Cerebellar nuclear complex (tissue), 1 donor: ENCODE data around the gene ZSCAN32.

Experiments used
- DNase-seq, 2 experiments: peaks; one replicate each; lab custom pipeline; 2025; lab: John Stamatoyannopoulos, UW

Gene ZSCAN32

DNA sequence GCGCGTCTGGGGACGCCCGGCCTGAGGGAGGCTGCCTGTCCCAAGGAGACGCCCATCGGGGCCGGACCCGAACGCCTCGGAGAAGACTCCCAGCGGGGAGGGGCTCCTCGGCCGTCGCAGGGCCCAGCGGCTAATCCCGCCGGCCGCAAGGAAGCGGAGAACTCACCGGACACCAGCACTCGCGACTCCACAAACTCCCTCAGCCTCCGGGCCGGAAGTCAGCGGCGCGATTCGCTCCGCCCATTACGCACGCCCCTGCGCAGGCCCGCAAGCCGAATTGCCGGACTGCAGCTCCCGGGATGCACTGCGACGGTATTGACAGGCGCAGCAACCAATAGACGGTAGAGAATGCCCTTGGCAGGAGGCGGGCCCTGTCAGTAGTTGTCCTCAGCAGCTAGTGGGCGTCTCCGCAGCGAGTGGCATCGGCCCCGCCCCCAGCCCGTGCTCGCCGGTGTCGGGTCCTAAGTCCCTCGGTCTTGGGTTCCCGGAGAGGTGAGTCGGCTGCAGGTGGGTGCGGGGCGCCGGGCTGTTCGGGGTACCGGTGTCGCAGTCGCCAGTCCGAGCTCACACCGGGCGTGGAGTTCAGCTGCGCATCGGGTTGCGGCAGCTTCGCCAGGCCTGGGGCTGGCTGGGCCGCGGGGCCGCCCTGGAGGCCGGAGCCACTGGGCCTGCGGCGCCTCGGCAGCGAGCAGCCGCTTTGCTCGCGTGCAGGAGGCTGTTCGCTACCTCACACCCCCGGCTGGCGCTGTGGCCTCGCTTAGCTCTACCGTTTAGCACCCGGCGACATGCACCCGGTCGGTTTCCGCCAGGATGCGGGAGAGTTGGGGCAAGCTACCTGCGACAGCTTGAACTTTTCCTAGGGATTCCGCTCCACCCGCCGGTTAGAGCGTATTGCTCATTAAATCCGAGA lies at the start of gene ZSCAN32, which contains the start of gene ZNF174:
ZSCAN32 (minus strand) TSS at position 226 of the 910 bp plus-strand sequence. CDS start 3,447 bp downstream, outside the sequence.
ZNF174 (plus strand) TSS at position 437 of the 910 bp plus-strand sequence. CDS start 790 bp downstream, outside the sequence.
- peak; percentile 93 to 98 for DNase-seq

DNA sequence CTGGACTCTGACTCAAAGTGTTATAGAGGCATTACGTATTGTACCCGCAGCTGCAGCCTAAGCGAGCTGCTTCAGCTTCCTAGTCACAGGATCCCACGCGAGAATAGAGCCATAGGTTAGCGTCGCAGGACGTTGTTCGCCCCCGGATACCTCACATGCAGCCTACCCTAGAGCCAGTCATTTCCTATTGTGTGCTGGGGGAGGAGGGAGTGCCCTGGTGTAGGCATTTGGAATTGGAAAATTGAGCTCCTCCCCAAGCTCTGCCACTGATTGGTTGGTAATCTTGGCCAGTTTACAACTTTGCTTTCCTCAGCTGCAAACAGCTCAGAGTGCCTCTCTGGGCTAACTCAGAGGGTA lies 43.2 kb upstream of the ZSCAN32 start:
- DNase-seq: no peak

DNA sequence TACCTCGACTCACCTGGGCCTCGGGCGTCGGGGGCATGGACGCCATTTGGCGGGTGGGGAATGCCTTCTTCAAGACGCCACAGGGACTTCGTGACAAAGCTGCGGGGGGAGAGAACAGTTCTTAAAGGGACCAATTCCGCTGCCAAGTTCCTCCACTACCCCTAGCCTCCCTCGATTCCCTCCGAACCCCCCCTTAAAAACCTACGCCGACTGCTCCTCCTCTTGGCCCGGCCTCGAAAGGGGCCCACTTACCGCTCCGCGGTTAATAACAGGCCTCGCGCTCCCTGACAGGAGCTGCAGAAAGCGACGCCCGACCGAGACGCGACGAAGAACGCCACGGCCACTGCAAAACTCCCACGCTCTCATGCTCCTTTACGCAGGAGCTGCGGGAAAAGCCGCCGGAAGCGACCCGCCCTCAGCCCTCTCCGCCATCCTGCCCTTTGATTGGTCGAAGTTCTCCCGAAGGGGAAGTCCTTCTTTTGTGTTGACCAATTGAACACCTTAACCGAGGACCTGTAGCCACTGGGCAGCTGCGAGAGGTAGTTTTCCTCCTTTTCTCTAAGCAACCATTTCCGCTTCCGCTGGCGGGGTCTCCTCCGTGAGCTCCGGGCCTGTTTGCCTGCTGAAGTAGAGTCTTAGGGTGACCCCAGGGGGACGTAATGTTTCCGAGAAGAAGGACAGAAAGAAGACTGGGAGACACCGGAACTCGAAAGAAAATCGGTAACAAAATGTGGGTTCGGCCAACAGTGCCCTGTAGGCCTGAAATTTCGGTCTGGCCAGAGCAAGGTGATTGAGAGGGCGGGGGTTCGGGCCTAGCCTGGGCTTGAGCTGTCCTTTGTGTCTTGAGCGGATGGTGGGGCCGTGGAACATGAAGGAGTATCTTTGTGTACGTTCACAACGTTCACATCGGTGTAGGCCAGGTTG lies 42.6 kb upstream of the ZSCAN32 start, which contains the start of the genes NAA60 and ZNF597:
NAA60 (plus strand) TSS at position 573 of the 924 bp plus-strand sequence. CDS start 32,548 bp downstream, outside the sequence.
ZNF597 (minus strand) TSS at position 397 of the 924 bp plus-strand sequence; CDS start at position 46, 351 bp downstream.
- DNase-seq: peak; percentile 41 to 71

DNA sequence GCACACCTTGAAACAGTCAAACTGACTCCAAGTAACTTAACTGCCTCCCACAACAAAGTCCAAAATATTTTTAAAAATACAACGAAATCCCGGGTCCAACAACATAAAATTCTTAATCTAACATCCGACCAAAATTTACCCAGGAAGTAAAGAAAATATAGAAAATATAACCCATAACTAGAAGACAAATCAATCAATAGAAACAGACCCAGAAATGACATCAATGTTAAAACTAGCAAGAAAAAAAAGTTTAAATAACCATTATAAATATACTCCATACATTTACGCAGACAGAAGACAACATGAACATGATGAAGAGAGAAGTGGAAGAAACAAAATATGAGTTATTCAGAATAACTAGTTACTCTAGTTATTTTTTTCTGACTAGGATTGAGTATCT lies 38.8 kb upstream of the ZSCAN32 start:
- DNase-seq: no peak

DNA sequence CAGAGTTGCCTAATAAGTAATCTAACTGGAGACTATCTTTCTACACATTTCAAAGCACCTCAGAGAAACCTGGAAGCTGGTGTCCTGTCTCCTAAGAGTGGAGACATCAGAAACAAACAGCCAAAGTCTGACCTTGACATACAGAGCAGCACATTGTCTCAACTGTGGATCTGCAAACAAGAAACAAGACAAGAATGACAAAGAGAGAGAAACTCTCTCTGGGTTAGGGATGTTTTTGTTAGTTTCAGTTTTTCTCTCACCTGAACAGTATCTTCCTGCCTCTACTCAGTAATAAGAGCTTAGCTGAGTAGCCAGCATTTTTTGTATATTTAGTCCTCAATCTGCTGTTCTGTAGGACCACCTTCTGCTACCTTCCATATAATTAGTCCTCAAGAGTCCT lies 33.6 kb upstream of the ZSCAN32 start:
- no peak for DNase-seq

DNA sequence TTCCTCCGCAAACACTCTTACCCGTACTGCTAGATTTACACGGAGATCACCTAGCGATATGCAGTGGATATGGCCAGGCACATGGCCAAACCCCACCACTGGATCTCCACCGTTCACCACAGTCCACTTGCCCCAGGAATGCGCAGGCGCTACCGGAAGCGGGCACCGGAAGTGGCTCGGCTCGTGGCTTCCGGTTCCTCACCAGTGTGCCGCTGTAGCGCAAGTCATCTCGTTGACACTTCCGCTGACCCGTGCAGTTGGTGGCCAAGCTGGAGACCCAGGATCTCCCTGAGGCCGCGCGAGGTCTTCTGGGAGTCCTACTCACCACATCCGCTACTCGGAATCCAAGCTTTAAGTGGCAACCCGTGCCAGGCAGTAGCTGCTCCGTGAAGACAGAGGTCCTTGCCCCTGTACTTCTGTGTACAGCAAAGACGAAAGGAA lies 31.0 kb upstream of the ZSCAN32 start:
- no peak for DNase-seq

DNA sequence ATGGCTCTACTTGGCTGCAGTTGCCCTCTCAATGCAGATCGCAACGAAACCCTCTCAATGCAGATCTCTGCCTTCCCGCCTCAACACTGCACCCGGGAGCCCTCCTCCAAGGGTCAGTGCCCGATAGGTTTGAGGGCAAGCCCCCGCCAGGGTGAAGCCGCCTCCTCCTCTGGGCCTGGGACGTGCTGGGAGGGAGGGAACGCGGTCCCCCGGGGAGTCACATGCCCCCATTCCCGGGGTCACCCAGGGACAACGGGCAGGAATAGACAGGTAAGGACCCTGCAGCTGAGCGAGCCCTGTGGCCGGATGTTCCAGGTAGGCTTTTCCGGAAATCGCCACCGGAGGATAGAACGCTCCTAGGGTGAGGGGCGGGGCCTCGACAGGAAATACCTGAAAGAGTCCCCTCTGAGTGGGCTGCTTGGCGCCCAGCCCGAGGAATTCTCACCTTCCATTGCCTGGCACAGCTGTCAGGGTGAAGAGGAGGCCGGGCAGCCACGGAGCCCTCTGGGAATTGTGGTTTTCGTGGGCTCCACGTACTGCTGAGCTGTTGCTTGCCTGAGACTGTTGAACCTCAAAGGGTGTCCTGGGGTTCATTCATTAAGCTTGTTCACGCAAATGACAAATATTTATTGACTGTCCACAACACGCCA lies 13.1 kb upstream of the ZSCAN32 start:
- DNase-seq: no peak

DNA sequence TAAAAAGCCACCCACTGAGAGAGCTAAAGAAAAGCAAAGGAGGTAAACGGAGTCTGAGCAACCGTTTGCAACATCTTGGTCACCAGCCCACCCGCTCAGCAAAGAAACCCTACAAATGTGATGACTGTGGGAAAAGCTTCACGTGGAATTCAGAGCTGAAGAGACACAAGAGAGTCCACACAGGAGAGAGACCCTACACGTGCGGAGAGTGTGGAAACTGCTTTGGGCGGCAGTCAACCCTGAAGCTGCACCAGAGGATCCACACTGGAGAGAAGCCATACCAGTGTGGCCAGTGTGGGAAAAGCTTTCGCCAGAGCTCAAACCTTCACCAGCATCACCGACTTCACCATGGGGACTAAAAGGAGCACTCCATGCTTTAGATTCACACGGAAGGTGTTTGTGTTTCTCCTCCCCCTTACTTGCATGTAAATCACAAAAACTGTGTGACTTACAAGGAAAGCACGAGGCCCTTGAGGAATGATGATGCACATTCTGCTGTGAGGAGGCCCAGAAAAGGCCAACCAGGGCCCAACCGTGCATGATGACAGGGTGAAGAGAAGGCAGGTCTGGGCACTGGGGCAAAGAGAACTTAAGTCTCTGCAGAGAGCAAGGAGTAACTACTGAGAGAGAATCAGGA lies 7.9 kb upstream of the ZSCAN32 start:
- DNase-seq: no peak

DNA sequence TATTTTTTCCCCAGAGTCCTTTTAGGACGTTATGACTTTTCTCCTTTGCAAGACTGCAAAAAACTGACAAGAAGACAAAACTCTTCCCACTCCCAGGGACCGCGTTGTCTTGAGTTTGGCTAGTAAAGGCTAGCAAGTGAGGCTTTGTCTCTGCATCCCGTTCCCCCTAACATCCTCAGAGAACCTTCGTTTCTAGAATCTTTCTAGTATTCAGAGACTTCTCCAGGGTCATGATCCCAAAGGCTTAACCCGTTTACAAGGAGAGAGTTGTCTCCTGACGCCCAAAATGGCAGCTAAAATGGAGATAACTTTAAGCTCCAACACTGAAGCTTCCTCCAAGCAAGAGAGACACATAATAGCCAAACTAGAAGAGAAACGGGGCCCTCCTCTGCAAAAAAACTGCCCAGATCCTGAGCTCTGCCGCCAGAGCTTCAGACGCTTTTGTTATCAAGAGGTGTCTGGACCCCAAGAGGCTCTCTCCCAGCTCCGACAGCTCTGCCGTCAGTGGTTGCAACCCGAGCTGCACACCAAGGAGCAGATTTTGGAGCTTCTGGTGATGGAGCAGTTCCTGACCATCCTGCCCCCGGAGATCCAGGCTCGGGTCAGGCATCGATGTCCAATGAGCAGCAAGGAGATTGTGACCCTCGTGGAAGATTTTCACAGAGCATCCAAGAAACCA lies 1.1 kb upstream of the ZSCAN32 start:
- no peak for DNase-seq

DNA sequence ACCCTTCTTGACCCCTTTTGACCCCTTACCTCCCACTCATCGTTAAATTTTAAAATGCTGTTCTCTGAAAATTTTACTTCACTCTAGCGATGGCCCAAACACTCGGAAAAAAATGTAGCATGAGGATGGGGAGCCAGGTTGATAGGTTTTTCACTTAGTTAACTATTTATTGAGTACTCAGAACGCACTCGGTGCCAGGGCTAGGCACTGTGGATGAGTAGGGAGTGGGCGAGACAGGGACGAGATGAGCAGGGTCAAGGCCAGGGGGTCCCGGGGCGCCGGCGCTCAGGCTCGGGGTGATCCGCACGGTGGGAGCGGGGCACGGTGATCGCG lies 392 bp downstream of the ZSCAN32 start:
- no peak for DNase-seq

DNA sequence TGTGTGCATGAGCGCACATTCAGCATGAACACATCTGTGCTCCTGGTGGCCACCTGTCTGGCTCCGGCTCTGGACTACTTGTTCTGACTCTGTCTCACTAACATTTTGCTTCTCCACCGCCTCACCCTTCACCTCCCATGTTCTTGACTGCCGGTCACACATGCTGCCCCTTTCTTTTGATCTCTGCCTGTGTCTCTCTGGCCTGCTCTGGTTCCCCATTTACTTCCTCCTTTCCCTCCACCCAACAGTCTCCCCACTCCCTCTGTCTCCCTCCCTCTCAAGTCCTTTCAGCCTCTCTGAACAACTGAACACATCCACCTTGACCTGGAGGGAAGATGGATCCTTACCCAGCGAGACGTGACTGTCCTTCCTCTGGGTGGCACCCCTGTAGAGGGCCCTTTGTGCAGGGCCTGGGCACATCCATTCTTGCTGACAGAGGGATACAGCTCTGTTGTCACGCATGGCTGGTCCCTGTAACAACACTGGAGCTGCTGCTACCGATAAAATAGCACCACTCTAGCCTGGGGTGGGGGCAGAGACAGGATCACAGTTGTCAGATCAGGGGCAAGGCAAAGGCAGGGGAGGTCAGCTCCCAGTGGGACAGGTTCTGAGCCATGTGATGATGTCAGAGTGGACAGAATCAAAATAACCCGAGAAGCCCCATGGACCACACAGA lies 11.0 kb downstream of the ZSCAN32 start:
- no peak for DNase-seq

DNA sequence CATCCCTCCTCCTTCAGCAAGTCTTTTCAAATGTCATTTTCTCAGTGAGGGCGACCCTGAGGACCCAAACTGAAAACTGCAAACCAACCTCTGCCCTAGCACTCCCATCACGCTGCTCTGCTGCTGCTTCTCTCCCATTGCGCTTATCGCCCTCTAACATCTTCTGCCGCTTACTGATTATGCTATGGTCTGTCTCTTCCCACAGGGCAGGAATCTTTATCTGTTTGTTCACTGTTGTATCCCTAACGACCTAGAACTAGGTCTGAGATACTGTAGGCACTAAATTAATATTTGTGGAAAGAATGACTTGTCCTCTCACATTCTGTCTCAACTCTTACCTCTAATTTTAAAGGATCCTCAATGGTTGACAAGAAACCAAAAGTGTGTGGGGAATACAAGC lies 12.5 kb downstream of the ZSCAN32 start:
- no peak for DNase-seq

DNA sequence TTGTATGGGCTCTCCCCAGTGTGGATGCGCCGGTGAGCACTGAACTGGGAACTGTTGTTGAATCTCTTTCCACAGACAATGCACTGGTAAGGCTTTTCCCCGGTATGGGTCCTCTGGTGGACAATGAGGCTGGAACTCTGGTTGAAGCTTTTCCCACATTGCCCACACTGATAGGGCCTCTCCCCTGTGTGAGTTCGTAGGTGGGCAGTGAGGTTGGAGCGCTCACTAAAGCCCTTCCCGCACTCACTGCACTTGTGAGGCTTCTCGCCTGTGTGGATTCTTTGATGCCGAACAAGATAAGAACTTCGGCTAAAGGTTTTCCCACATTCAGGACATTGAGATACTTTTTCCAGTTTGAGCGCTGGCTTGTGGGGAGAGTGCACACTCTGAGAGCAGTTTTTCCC lies 17.8 kb downstream of the ZSCAN32 start:
- DNase-seq: no peak

DNA sequence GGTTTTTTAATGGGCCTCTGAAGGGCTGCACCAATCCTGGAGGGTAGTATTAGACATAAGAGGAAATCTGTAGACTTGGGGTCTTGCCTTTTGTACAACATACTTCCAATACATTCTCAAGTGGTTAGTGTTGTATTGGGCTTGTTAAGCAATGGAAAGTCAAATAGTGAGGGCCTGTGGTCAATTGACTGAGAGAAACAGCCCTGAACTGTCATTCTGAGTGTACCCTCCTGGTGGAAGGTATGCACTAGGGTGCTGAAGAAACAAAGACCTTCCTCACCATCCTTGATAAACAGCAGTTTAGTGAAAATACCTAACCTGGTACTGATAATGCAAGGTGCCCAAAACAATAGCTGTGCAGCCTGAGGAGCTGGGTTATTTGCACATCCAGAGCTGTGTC lies 22.9 kb downstream of the ZSCAN32 start:
- DNase-seq: no peak

DNA sequence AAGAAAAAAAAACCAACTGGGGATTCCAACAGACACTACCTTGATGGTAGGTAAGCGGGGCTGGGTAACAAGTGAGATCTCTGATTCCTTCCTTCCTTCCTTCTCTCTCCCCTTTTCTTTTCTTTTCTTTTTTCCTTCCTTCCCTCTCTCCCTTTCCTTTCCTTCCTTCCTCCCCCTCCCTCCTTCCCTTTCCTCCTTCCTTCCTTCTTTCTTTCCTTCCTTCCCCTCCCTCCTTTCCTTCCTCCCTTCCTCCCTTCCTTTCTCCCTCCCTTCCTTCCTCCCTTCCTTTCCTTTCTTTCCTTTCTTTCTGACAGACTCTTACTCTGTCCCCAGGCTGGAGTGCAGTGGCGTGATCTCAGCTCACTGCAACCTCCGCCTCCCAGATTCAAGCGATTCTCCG lies 25.1 kb downstream of the ZSCAN32 start:
- no peak for DNase-seq

DNA sequence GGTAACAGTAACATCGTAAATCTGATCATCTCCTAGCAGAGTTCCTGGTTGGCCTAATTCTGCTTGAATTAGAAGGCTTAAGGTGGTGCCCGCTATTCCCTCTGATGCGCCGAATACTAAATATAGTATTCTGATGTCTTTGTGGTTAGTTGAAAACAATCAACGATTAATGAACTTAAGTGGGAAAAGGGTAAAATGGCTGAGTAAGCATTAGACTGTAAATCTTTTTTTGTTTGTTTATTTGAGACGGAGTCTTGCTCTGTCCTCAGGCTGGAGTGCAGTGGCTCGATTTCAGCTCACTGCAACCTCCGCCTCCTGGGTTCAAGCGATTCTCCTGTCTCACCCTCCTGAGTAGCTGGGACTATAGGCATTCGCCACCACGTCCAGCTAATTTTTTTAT lies 31.7 kb downstream of the ZSCAN32 start:
- DNase-seq: no peak

DNA sequence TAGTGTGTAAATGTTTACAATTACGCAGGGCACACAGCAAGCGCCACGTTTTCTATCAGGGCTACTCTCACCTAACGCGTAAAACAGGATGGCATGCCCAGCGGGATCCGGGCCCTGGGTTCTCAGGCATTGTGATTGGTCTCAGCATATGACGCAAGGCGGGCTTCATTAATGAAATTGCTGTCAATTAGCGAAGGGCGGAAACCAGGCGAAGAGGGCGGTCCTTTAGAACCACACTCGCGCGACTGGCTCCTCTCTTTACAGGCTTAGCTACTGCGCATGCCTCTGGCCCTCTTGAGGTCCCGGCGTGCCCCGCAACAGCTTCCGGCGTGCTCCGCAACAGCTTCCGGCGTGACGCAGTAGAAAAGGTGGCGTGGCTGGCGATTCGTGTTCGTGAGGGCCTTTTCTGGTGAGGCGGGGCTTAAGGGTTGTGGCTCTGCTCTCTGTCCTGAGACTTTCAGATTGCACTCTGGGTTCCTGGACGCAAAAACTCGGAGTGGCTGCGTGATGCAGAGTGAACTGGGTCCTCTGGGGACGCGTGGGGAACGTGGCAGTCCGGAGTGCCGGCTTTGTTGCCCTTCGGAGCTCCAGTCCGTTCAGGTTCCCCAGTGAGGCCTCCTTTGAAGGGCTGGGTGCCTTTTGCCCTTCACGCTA lies 35.9 kb downstream of the ZSCAN32 start:
- peak; percentile 57 to 90 for DNase-seq

DNA sequence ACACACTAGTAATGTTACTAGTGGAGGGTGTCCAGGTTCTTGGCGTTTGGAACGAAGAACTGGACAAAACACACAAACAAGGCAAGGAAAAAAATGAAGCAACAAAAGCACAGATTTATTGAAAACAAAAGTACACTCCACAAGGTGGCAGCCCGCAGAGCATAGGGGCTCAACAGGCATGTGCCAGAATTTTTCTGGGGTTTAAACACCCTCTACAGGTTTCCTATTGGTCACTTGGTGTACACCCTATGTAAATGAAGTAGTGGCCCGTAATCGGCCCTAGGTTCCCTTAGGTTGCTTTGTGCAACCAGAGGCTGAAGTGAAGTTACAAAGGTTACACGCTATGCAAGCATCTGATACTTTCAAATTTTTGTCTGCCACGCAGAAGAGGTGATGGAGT lies 37.0 kb downstream of the ZSCAN32 start:
- no peak for DNase-seq

DNA sequence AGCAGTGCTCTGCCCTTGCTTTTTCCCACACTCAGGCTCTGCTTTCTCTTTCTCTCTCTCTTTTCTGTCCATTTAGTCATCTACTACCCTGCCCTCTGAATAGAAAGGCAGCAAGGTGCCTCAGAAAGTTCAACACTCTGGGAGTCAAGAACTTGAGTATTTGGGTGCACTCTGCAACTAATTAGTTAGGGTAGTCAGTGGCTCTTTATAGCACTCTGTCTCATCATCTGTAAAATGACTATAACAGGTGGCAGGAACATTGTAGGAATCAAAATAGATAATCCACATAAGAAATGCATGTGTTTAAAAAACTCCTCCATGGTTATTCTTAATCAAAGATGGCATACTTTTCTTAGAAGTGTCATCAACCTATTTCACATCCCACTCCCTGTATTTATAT lies 37.9 kb downstream of the ZSCAN32 start:
- DNase-seq: no peak

DNA sequence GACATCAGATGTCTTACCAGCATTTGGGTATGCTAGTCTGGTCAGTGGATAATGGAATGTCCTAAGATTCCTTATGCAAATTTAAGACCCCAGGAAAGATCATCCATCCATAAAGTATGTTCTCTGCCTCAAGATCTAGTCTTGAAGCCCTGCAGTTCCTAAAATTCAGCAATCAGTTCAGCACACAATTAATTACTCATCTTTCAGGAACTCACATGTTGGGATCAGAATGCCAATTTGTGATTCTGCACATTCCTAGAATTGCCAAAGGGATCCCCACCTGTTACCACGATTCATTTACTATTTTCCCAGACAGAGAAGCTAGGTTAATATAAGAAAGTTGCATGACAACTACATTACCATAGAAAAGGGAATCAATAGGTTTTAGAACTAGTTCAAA lies 41.9 kb downstream of the ZSCAN32 start:
- no peak for DNase-seq
